IMR-90 (cell line): ENCODE measurements around the gene SNX30.

Source experiments
- CEBPB ChIP-seq: IDR thresholded peaks from 2 replicates; pipeline ENCODE4 v1.6.1; 2012; ENCODE audit warnings: low read depth, low read length, improper control_type of control experiment
- CTCF ChIP-seq: conservative IDR thresholded peaks from 2 replicates; pipeline ENCODE4 v1.5.1; 2012; ENCODE audit warnings: mild to moderate bottlenecking, low read depth, low read length, improper control_type of control experiment
- MXI1 ChIP-seq: IDR thresholded peaks from 2 replicates; pipeline ENCODE4 v1.6.1; 2012; ENCODE audit warnings: low read depth, mild to moderate bottlenecking, low read length, moderate library complexity, borderline replicate concordance
- POLR2A ChIP-seq: IDR thresholded peaks from 2 replicates; pipeline ENCODE4 v1.6.1; 2012; ENCODE audit warnings: mild to moderate bottlenecking, low read depth, low read length
- SMC3 ChIP-seq: fragments of 150-350 bp; IDR thresholded peaks from 2 replicates; pipeline ENCODE4 v1.6.1; 2016; ENCODE audit warnings: low read depth, mild to moderate bottlenecking, antibody characterized with exemption, low read length, moderate library complexity
- USF2 ChIP-seq: fragments of 150-350 bp; IDR thresholded peaks from 2 replicates; pipeline ENCODE4 v1.6.1; 2017; ENCODE audit warnings: mild to moderate bottlenecking, antibody characterized with exemption, low read length, low read depth

GRCh38 chr9:112726428-112726827 lies 24.1 kb upstream of the SNX30 start:
- TF ChIP-seq POLR2A (no peak), CTCF (no peak), CEBPB (no peak), USF2 (no peak), MXI1 (no peak), SMC3 (no peak)
